ENCODE measurements around the gene CERS6.

DNA sequence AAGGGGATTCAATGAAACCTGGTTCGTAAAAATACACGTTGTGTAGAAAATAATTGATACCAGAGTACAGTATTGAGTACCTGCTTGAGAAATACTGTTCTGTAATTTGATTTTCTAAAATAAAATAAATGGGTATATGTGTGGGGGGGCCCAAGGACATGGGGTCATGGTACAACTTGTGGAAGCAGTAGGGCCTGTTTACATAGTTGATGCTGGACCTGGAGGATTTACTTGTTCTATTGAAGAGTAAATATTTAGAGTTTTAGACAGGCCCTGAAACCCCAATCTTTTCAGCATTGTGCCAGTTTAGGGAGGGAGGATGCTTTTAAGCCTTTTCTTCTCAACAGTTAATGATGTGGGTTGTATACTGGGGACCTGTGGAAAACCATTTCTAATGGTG is 11.7 kb downstream of the CERS6 start:
- no peak for TF ChIP-seq CTCF (IDR thresholded peaks at IDR 0.05)
- TF ChIP-seq POLR2A (IDR thresholded peaks at IDR 0.05), result no peak
